ENCODE measurements around the gene FCRLB. TPM values are rescaled to one million over a fixed set of nuclear protein-coding genes. Genes with fewer than 3 reads are reported as not detected.

FCRLB gene
- total RNA-seq, 1 experiment from 2014 or later = 0.41 TPM

DNA sequence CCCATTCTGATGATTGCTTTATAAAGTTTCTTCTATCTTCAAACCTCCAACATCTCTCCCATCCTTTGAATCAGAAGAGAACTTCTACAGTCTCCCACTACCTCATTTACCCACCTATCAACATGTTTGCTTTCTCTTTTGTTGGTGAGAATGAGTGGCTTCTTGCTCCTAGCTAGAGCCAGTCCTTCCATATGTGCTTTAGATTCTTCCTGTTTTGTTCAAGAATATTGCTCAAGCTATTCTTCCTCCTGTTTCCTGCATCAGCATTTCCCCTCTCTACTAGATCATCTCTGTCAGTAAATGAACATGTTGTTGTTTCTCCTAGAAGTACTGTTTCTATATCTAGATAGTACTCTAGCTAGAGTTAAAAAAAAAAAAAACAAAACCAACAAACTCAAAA lies 51.1 kb downstream of the FCRLB start:
- no peaks in the 10 kb centered on the region; the same call in 1 of the 2 replicates for H3K4me1 ChIP-seq (ENCODE audit: control insufficient read depth, insufficient read depth, low read length)
- TF ChIP-seq, protein P1, sequence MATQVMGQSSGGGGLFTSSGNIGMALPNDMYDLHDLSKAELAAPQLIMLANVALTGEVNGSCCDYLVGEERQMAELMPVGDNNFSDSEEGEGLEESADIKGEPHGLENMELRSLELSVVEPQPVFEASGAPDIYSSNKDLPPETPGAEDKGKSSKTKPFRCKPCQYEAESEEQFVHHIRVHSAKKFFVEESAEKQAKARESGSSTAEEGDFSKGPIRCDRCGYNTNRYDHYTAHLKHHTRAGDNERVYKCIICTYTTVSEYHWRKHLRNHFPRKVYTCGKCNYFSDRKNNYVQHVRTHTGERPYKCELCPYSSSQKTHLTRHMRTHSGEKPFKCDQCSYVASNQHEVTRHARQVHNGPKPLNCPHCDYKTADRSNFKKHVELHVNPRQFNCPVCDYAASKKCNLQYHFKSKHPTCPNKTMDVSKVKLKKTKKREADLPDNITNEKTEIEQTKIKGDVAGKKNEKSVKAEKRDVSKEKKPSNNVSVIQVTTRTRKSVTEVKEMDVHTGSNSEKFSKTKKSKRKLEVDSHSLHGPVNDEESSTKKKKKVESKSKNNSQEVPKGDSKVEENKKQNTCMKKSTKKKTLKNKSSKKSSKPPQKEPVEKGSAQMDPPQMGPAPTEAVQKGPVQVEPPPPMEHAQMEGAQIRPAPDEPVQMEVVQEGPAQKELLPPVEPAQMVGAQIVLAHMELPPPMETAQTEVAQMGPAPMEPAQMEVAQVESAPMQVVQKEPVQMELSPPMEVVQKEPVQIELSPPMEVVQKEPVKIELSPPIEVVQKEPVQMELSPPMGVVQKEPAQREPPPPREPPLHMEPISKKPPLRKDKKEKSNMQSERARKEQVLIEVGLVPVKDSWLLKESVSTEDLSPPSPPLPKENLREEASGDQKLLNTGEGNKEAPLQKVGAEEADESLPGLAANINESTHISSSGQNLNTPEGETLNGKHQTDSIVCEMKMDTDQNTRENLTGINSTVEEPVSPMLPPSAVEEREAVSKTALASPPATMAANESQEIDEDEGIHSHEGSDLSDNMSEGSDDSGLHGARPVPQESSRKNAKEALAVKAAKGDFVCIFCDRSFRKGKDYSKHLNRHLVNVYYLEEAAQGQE (IDR thresholded peaks at IDR 0.05; ENCODE audit: insufficient read depth in 1 of 2, low read depth in 2 of 2, low read length in 1 of 2) = no peak
- TF ChIP-seq POLR2AphosphoS5 (IDR thresholded peaks at IDR 0.05; ENCODE audit: low read depth, low read length) (no peak), SIN3A (IDR thresholded peaks at IDR 0.05; ENCODE audit: borderline replicate concordance, insufficient read depth, low read depth, low read length) (no peak), TCF7L2 (IDR thresholded peaks at IDR 0.05; ENCODE audit: low read depth, low read length) (no peak)
- TF ChIP-seq, protein P2, sequence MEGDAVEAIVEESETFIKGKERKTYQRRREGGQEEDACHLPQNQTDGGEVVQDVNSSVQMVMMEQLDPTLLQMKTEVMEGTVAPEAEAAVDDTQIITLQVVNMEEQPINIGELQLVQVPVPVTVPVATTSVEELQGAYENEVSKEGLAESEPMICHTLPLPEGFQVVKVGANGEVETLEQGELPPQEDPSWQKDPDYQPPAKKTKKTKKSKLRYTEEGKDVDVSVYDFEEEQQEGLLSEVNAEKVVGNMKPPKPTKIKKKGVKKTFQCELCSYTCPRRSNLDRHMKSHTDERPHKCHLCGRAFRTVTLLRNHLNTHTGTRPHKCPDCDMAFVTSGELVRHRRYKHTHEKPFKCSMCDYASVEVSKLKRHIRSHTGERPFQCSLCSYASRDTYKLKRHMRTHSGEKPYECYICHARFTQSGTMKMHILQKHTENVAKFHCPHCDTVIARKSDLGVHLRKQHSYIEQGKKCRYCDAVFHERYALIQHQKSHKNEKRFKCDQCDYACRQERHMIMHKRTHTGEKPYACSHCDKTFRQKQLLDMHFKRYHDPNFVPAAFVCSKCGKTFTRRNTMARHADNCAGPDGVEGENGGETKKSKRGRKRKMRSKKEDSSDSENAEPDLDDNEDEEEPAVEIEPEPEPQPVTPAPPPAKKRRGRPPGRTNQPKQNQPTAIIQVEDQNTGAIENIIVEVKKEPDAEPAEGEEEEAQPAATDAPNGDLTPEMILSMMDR (IDR thresholded peaks at IDR 0.05) = no peak
- H3K9me3 ChIP-seq (ENCODE audit: control insufficient read depth, insufficient read depth, low read depth, low read length) = no peaks in the 10 kb centered on the region
- in situ Hi-C loops (cut with HindIII; ENCODE audit: low pct_unique_long_range_greater_than_20kb, low sequenced_read_pairs) (no loop called here), intact Hi-C loops (cut with micrococcal nuclease; ENCODE audit: unreplicated experiment) (no loop called here)
- H3K27ac ChIP-seq (ENCODE audit: low read length) = no peak overlapping the region
- DNase-seq (ENCODE audit: low read depth, low spot score) (no peak), ATAC-seq (no peak)
- no peaks in the 10 kb centered on the region for H3K36me3 ChIP-seq (ENCODE audit: control insufficient read depth, insufficient read depth, low read length)
- POLR2A ChIA-PET = no interaction called here
- no TSS peak for BruUV-seq (replicated peaks)
- H3K4me3 ChIP-seq (ENCODE audit: low read depth in 2 of 2, low read length in 2 of 2) = no peak overlapping the region
- H3K27me3 ChIP-seq (ENCODE audit: control insufficient read depth, insufficient read depth, low read length) = no peaks in the 10 kb centered on the region
- CTCF ChIA-PET = no interaction called here

DNA sequence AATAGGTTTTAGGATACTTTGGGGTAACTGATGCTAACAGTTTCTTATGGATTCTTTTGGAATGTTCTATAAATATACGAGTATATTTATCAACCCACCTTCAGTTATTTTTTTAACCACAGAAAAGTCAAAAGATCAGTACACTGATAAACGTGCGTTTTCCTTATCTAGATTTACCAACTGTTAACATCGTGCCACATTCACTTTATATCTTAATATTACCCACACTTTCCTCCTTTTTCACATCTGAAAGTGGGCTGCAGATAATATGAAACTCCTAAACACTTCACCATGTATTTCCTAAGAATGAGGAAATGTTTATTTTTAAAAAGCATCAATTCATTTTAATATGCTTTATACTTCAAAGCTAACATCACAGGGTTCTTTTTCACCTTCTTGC lies 52.4 kb downstream of the FCRLB start:
- TF ChIP-seq, protein P1 (IDR thresholded peaks at IDR 0.05; ENCODE audit: insufficient read depth in 1 of 2, low read depth in 2 of 2, low read length in 1 of 2) = no peak
- TF ChIP-seq, protein P2 (IDR thresholded peaks at IDR 0.05) = no peak
- TF ChIP-seq SIN3A (IDR thresholded peaks at IDR 0.05; ENCODE audit: borderline replicate concordance, insufficient read depth, low read depth, low read length) (no peak), POLR2AphosphoS5 (IDR thresholded peaks at IDR 0.05; ENCODE audit: low read depth, low read length) (no peak), TCF7L2 (IDR thresholded peaks at IDR 0.05; ENCODE audit: low read depth, low read length) (no peak)
- Histone ChIP-seq H3K4me3 (ENCODE audit: low read depth in 2 of 2, low read length in 2 of 2) (no peak overlapping the region), H3K9me3 (ENCODE audit: control insufficient read depth, insufficient read depth, low read depth, low read length) (no peaks in the 10 kb centered on the region), H3K27me3 (ENCODE audit: control insufficient read depth, insufficient read depth, low read length) (no peaks in the 10 kb centered on the region), H3K27ac (ENCODE audit: low read length) (no peak overlapping the region), H3K4me1 (ENCODE audit: control insufficient read depth, insufficient read depth, low read length) (no peaks in the 10 kb centered on the region), H3K36me3 (ENCODE audit: control insufficient read depth, insufficient read depth, low read length) (no peaks in the 10 kb centered on the region)
- DNase-seq (ENCODE audit: low read depth, low spot score) = no peak
- BruUV-seq (replicated peaks) = no TSS peak
- CTCF ChIA-PET = interaction anchor here (0.6 kb wide), 1 partner anchor 263 kb away, joined by 5 read pairs; no protein-coding TSS in a partner anchor
- POLR2A ChIA-PET = no interaction called here
- intact Hi-C loops (cut with micrococcal nuclease; ENCODE audit: unreplicated experiment) (no loop called here), in situ Hi-C loops (cut with HindIII; ENCODE audit: low pct_unique_long_range_greater_than_20kb, low sequenced_read_pairs) (no loop called here)
- no peak for ATAC-seq

Data from Panc1 (cell line).